ENCODE results near the gene HDDC3. TPM values are rescaled to one million over a fixed set of nuclear protein-coding genes. Genes with fewer than 3 reads are reported as not detected.

Gene HDDC3
- total RNA-seq, 2 donors from 2014 or later, result 14.9 to 17.9 TPM

DNA sequence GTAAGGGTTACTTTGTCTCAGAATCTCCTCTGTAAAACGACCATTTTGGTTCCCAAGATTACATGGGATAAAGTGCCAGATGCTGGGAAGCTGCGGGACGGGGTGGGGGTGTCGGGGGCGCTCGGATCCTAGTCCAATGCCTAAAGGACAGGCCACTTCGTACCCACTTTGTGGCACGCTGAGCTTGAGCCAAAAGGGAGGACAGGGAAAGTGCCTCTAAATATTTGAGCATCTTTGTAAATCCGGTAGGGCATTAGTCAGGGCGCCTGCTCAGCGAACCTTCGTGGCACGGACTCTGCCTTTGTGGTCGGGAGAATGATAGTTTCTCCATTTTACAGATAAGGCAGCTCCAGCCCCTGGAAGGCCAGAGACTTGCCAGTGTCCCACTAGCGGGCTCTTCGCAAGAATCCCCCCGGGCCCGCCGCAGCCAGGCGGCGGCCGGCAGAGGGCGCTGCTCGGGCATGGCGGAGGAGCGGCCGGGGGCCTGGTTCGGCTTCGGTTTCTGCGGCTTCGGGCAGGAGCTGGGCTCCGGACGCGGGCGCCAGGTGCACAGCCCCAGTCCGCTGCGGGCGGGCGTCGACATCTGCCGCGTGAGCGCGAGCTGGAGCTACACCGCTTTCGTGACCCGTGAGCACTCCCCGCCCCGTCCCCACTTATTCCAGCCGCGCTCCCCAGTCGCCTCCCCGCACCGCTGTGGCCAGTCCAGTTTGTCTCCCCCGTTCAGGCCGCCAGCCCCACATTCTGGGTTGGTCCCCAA lies 24.1 kb upstream of the HDDC3 start:
- peak; percentile 97 to 99 for TF ChIP-seq CTCF (IDR thresholded peaks at IDR 0.05)
- Histone ChIP-seq H3K27me3 (no peaks in the 10 kb centered on the region), H3K36me3 (peaks cover 27% of the 10 kb centered on the region), H3K9me3 (no peaks in the 10 kb centered on the region), H3K4me1 (peaks cover 3 to 54% of the 10 kb centered on the region in 2 donors), H3K27ac (peak overlapping the region; percentile 73 to 82), H3K4me3 (peak overlapping the region; percentile 48 to 72)
- no peak for DNase-seq (ENCODE audit: low spot score)

GRCh38 chr15:90955624-90956273 lies 23.4 kb upstream of the HDDC3 start:
- Histone ChIP-seq H3K4me1 (peaks cover 3 to 47% of the 10 kb centered on the region in 2 donors), H3K27me3 (no peaks in the 10 kb centered on the region), H3K9me3 (no peaks in the 10 kb centered on the region), H3K27ac (no peak overlapping the region), H3K36me3 (peaks cover 27% of the 10 kb centered on the region), H3K4me3 (peak overlapping the region in 1 of 2 donors; percentile 85)
- TF ChIP-seq CTCF (IDR thresholded peaks at IDR 0.05), result no peak
- no peak for DNase-seq (ENCODE audit: low spot score)

DNA sequence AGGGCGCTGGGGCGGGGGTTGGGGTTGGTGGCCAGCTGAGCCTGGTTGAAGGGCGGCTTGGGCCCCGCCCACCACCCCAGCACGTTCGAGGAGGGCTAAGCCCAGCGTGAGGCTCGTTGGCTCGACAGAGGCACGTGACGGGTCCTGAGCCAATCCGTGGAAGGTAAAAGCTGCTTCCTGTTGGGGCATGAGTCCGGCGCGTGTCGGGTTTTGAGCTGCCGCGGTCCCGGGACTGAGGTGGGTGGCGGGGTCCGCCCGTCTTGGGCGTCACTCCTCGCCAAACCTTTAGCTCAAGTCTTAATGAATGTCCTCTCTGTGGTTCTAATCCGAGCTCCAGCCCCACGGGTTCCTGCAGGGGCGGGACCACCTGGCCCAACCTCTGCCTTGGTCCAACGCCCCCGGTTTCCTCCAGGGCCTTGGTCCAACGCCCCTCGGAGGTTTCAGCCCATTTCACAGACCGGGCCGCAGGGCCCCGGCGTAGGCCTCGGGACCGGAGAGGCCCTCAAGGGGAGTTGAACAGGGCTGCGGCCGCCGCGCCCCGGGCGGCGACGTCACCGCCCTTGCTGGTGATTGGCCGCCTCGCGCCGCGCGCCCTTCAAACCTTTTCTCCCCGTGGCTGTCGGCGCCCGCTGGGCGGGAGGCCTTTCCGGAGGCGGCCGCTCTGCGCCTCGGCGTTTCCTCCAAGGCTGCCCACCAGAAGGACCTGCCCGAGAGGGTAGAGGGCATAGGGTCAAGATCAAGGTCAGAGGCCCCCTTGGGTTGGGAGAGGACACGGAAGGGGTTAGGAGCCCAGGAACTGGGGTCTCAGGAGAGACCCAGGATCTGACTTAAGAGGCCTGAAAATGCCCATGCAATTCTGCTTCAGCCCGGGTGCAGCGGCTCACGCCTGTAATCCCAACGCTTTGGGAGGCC lies 22.6 kb upstream of the HDDC3 start, which contains the start of gene RCCD1:
Gene RCCD1 (plus strand): TSS at position 173 of the 912 bp plus-strand sequence. CDS start 1,851 bp downstream, outside the sequence.
- DNase-seq (ENCODE audit: low spot score), result peak; percentile 98
- H3K4me3 ChIP-seq, result peak within 1 kb of the TSS; percentile 70 to 85
- peaks cover 3 to 39% of the 10 kb centered on the region in 2 donors for H3K4me1 ChIP-seq
- no peak for TF ChIP-seq CTCF (IDR thresholded peaks at IDR 0.05)
- no peaks in the 10 kb centered on the region for H3K27me3 ChIP-seq
- H3K9me3 ChIP-seq, result no peaks in the 10 kb centered on the region
- H3K27ac ChIP-seq, result peak within 1 kb of the TSS; percentile 89 to 94
- peaks cover 34% of the 10 kb centered on the region for H3K36me3 ChIP-seq

- peak overlapping the region; percentile 89 to 94 for H3K27ac ChIP-seq
Measured at GRCh38 chr15:90953947-90954711, 21.8 kb upstream of the HDDC3 start.

More at GRCh38 chr15:90953947-90954711, 21.8 kb upstream of the HDDC3 start:
- peaks cover 3 to 33% of the 10 kb centered on the region in 2 donors for H3K4me1 ChIP-seq
- no peaks in the 10 kb centered on the region for H3K9me3 ChIP-seq
- no peak for DNase-seq (ENCODE audit: low spot score)
- no peak for TF ChIP-seq CTCF (IDR thresholded peaks at IDR 0.05)
- peak overlapping the region in 1 of 2 donors; percentile 85 for H3K4me3 ChIP-seq
- H3K27me3 ChIP-seq, result no peaks in the 10 kb centered on the region
- H3K36me3 ChIP-seq, result peaks cover 42% of the 10 kb centered on the region

Measured in right atrium auricular region (tissue), 2 donors.